Mesenteric fat pad (tissue), 1 donor: Measurements from ENCODE around the gene HIKESHI. TPM values are rescaled to one million over a fixed set of nuclear protein-coding genes. Genes with fewer than 3 reads are reported as not detected.

Experiments used
- DNase-seq: peaks from one replicate; pipeline ENCODE4 v3.0.0-alpha.2; 2020; ENCODE audit warnings: low spot score
- total RNA-seq: library from RNA; stranded (reverse); fragmentation: NEBNext Ultra II Directional; extraction: Animal tissue kit (Norgen Biotek cat#: 25700); gene quantifications from one replicate; pipeline ENCODE4 v1.2.1, GENCODE V29; 2021
- donor health status: DM: yes; HTN: yes; CAD: no.

Gene HIKESHI
- total RNA-seq, 1 donor from 2014 or later, result 29.2 TPM

GRCh38 chr11:86374069-86374468 is 72.0 kb downstream of the HIKESHI start:
- DNase-seq, result no peak

DNA sequence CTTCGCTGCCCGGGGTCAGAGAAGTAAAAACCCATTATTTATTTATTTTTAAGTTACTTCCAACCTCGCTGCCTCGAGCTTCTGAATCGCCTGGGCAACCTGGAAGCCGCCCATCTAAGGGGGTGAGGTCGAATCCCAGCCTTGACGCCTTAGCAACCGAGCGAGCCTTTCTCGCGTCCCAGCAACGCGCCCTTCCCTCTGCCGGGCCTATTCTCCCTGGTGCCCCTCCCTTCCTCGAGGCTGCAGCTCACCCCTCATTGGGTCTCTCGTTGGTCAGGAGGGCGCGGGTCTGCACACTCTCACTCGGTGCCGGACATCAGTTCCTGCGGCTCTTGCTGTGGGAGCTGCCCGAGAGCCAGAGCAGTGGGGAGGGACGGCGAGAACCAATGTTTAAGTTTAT is 72.5 kb downstream of the HIKESHI start, which contains the start of gene CCDC81:
CCDC81 (plus strand) TSS at position 302 of the 400 bp plus-strand sequence. CDS start 277 bp downstream, outside the sequence.
- DNase-seq, result no peak

DNA sequence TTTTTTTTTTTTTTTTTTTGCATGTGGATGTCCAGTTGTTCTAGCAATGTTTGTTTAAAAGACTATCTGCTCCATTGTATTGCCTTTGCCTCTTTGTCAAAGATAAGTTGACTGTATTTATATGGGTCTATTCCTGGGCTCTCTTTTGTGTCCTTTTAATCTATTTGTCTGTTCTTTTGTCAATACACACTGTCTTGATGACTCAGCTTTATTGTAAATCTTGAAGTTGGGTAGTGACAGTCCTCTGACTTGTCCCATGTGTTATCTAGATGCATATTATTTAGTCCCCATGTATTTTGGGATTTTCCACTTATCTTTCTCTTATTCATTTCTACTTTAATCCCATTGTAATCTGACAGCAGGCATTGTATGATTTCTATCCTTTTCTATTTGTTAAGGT is 75.9 kb downstream of the HIKESHI start:
- no peak for DNase-seq

GRCh38 chr11:86380295-86381059 is 78.4 kb downstream of the HIKESHI start:
- no peak for DNase-seq

- no peak for DNase-seq
Measured at GRCh38 chr11:86383041-86383955, 81.3 kb downstream of the HIKESHI start.

DNA sequence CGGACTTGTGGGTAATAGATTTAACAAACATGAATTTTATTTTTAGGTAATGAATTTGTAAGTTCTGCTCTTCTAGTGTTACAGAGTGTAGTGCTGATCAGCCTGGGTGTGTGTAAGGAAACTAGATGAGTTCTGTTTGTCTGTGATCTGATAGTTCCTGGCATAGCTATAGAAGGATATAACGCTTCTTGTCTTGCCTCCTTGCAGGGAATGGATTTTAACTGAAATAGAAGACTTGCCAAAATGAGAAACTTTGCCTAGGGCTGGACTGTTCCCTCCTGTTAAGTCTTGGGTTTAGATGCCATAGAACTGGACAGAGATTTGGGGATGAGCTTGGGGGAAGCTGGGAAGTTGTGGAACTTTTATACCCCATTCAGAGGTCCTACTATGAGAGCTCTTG is 84.2 kb downstream of the HIKESHI start:
- no peak for DNase-seq

DNA sequence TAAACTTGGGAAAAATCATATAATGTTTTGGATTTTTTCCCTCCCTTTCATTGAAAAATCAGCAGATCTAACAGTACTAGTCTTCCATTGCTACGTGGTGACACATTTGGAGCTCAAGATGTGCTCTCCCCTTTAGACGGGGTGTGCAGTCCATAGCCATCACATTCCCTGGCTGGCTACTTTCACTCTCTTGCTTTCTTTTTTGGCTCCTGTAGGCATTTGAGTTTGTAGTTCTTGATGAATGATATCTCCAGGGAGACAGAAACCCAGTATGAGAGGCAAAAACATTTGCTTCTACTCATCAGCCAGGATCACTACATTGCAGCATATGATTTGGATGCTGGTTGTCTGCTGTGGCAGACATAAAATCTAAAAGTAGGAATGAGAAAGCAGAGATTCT is 84.7 kb downstream of the HIKESHI start:
- no peak for DNase-seq

DNA sequence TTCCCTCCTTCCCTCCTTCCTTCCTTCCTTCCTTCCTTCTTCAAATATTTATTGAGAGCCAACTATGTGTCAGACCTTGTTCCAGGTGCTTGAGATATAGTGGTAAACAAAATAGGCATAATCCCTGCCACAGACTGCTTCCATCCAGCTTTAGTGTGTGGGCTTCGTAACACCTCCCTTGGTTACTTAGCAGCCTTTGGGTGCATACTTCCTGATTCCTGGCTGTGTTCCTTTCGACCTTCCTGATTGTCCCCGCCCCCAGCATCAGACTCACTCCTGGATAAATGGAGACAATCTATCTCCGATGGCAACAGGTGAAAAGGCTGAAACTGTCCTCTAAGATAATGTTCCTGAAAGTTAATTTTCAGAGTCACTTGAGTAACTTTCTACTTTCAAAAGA is 86.2 kb downstream of the HIKESHI start:
- DNase-seq, result no peak

GRCh38 chr11:86390487-86390886 is 88.4 kb downstream of the HIKESHI start:
- DNase-seq, result no peak

- no peak for DNase-seq
Measured at GRCh38 chr11:86395061-86395551, 93.1 kb downstream of the HIKESHI start.

Other genes starting within 250 kb of the HIKESHI start
- 366 TPM for gene PICALM, start 233.2 kb upstream of the HIKESHI start, total RNA-seq
- gene EED, start 57.5 kb upstream of the HIKESHI start, total RNA-seq, result 13.5 TPM
- gene CCDC81, start 72.6 kb downstream of the HIKESHI start, total RNA-seq, result 0.64 TPM